ENCODE measurements around the gene CLTA.

- TF ChIP-seq TAF1 (IDR thresholded peaks at IDR 0.05; ENCODE audit: borderline replicate concordance, low read depth, low read length) (no peak), POLR2AphosphoS5 (IDR thresholded peaks at IDR 0.05; ENCODE audit: low read length) (no peak), USF1 (IDR thresholded peaks at IDR 0.05; ENCODE audit: borderline replicate concordance, extremely low read length, insufficient read depth, low read depth, low read length) (no peak), CHD1 (IDR thresholded peaks at IDR 0.05; ENCODE audit: low read depth, low read length) (no peak), GABPA (IDR thresholded peaks at IDR 0.05; ENCODE audit: low read depth) (no peak), RAD21 (IDR thresholded peaks at IDR 0.05; ENCODE audit: insufficient read depth, low read depth, low read length) (no peak), RFX5 (IDR thresholded peaks at IDR 0.05; ENCODE audit: low read depth, low read length) (no peak), CREB1 (IDR thresholded peaks at IDR 0.05; ENCODE audit: low read depth) (no peak)
- TF ChIP-seq, protein P1, sequence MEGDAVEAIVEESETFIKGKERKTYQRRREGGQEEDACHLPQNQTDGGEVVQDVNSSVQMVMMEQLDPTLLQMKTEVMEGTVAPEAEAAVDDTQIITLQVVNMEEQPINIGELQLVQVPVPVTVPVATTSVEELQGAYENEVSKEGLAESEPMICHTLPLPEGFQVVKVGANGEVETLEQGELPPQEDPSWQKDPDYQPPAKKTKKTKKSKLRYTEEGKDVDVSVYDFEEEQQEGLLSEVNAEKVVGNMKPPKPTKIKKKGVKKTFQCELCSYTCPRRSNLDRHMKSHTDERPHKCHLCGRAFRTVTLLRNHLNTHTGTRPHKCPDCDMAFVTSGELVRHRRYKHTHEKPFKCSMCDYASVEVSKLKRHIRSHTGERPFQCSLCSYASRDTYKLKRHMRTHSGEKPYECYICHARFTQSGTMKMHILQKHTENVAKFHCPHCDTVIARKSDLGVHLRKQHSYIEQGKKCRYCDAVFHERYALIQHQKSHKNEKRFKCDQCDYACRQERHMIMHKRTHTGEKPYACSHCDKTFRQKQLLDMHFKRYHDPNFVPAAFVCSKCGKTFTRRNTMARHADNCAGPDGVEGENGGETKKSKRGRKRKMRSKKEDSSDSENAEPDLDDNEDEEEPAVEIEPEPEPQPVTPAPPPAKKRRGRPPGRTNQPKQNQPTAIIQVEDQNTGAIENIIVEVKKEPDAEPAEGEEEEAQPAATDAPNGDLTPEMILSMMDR (IDR thresholded peaks at IDR 0.05 in 2 of 3, conservative IDR thresholded peaks at IDR 0.05 in 1 of 3; ENCODE audit: control insufficient read depth in 2 of 3, extremely low read depth in 1 of 3, insufficient read depth in 1 of 3, low read depth in 3 of 3, low read length in 3 of 3), result no peak
Observed at GRCh38 chr9:36169166-36169565, 21.6 kb upstream of the CLTA start, which contains the start of gene CCIN.
